HG02763 (cell line): ENCODE results near the gene PRRC1.

Experiments used
- ATAC-seq: cut with Tn5 transposase; IDR thresholded peaks from one replicate; pipeline ENCODE4 v1.9.1; 2021; ENCODE audit warnings: mild to moderate bottlenecking, moderate library complexity; ENCODE audit not compliant: unreplicated experiment

PRRC1 gene

DNA sequence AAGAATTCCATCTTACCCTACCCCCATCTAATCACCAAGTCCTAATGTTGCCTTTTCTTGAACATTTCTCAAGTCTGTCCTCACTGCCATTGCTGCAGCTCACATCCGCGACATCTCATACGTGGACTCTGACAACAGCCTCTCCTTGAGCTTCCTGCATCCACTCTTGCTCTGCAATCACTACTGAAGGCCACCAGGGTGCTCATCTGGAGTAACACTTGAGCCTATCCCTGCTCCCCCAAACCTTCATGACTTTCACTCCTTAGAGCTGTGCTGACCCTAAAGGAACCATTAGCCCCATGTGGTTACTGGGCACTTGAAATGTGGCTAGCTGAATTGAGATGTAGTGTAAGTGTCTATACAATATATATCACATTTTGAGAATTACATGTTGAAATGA lies 85.0 kb downstream of the PRRC1 start:
- ATAC-seq: no peak

DNA sequence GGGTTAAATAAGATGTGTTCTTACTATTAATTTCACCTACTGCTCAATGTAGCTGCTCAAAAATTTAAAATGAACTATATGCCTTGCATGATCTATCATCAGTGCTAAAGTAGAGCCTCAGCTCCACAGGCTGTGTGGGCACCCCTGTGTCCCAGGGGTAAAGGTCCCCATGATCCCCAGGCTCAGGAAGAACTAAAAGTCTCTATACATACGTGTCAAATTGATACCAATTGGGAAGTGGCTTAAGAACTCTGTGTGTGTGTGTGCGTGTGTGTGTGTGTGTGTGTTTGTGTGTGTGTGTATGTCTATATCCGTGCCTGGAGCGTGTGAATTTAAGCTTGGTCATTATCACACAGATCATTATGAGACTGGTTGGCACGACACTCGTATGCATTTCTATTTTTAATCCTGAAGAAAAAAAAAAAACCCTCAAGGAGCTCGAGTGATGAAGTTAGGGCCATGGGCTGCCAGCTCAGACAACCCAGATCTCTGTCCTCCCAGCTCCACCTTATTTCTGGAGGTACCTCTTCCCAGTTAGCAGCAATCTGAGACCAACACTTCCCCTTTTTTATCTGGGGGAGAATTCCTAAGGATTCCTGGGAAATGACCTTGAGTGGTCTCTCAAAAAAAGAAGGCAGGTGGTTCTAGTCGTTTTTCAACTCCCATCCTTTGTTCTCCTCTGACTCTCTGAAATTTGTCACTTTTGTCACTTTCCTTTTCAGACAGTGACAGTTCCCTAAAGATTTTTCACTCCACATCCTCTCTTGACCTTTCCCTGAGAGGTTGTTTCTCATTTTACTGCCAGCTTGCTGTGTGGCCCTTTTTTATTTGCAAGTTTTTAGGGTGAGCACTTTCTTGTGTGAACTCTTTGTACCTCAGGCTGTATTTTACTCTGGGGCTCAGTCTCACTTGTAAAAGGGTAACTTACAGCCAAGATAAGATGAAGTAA lies 85.7 kb downstream of the PRRC1 start:
- ATAC-seq: no peak
